Ramos (cell line): ENCODE measurements around the gene DNAH6.

Source experiments
- in situ Hi-C: fragments of 300-500 bp; cut with MboI; formaldehyde crosslinking; loops from one replicate; pipeline ENCODE4 v1.14.3; 2022; ENCODE audit warnings: low sequenced_read_pairs; ENCODE audit not compliant: unreplicated experiment

The DNAH6 gene

GRCh38 chr2:84829693-84830092 lies 313.4 kb downstream of the DNAH6 start:
- in situ Hi-C loops: no loop called here

- in situ Hi-C loops: no loop called here
Measured at GRCh38 chr2:84830095-84830494, 313.8 kb downstream of the DNAH6 start.

GRCh38 chr2:84830758-84831500 lies 314.6 kb downstream of the DNAH6 start:
- in situ Hi-C loops: no loop called here

- in situ Hi-C loops: no loop called here
Measured at GRCh38 chr2:84832772-84833461, 316.6 kb downstream of the DNAH6 start.

- in situ Hi-C loops: no loop called here
Measured at GRCh38 chr2:84833481-84834150, 317.3 kb downstream of the DNAH6 start.

- in situ Hi-C loops: no loop called here
Measured at GRCh38 chr2:84836215-84836614, 319.9 kb downstream of the DNAH6 start.

- in situ Hi-C loops: no loop called here
Measured at GRCh38 chr2:84838434-84839145, 322.3 kb downstream of the DNAH6 start.

GRCh38 chr2:84839851-84840250 lies 323.6 kb downstream of the DNAH6 start:
- in situ Hi-C loops: no loop called here

GRCh38 chr2:84840306-84840705 lies 324.0 kb downstream of the DNAH6 start:
- in situ Hi-C loops: no loop called here

GRCh38 chr2:84841577-84841976 lies 325.3 kb downstream of the DNAH6 start:
- in situ Hi-C loops: no loop called here

GRCh38 chr2:84844141-84844540 lies 327.8 kb downstream of the DNAH6 start:
- in situ Hi-C loops: no loop called here

- in situ Hi-C loops: no loop called here
Measured at GRCh38 chr2:84846041-84846663, 329.9 kb downstream of the DNAH6 start.

GRCh38 chr2:84846741-84847142 lies 330.4 kb downstream of the DNAH6 start:
- in situ Hi-C loops: no loop called here

GRCh38 chr2:84847326-84848050 lies 331.2 kb downstream of the DNAH6 start:
- in situ Hi-C loops: no loop called here

GRCh38 chr2:84849271-84849952 lies 333.1 kb downstream of the DNAH6 start:
- in situ Hi-C loops: no loop called here

- in situ Hi-C loops: no loop called here
Measured at GRCh38 chr2:84850471-84850870, 334.2 kb downstream of the DNAH6 start.

- in situ Hi-C loops: no loop called here
Measured at GRCh38 chr2:84851876-84852275, 335.6 kb downstream of the DNAH6 start.

GRCh38 chr2:84854850-84855249 lies 338.6 kb downstream of the DNAH6 start:
- in situ Hi-C loops: no loop called here

GRCh38 chr2:84855731-84856130 lies 339.4 kb downstream of the DNAH6 start:
- in situ Hi-C loops: no loop called here
